OCI-M2 (cell line): ENCODE data around the gene CDK5.

Experiments used
- DNase-seq: peaks from one replicate; lab custom pipeline; 2025; ENCODE audit not compliant: unreplicated experiment; lab: John Stamatoyannopoulos, UW

Gene CDK5

GRCh38 chr7:151057506-151057988 lies at the start of gene CDK5:
Gene CDK5 (minus strand): TSS chr7:151057897. CDS start chr7:151057848, 49 bp downstream.
- DNase-seq: no peak

GRCh38 chr7:151104411-151105235 lies 46.9 kb upstream of the CDK5 start:
- no peak for DNase-seq

GRCh38 chr7:151103973-151104372 lies 46.3 kb upstream of the CDK5 start:
- no peak for DNase-seq

DNA sequence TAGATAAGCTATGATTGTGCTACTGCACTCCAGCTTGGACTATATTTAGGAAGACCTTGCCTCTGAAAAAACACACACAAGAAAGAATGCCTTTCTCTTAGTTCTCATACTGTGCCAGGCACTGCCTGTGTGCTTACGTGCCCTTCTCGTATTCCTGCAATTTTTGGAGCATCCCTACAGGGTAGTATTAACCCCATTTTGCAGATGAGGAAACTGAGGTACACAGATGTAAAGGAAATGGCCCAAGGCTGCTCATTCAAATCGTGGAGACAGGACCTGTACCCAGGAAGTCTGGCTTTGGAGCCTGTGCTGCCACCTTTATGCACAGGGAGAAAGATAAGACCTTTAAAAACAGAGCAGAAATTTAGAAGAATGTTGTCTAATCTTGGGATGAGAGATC lies 45.3 kb upstream of the CDK5 start:
- no peak for DNase-seq

DNA sequence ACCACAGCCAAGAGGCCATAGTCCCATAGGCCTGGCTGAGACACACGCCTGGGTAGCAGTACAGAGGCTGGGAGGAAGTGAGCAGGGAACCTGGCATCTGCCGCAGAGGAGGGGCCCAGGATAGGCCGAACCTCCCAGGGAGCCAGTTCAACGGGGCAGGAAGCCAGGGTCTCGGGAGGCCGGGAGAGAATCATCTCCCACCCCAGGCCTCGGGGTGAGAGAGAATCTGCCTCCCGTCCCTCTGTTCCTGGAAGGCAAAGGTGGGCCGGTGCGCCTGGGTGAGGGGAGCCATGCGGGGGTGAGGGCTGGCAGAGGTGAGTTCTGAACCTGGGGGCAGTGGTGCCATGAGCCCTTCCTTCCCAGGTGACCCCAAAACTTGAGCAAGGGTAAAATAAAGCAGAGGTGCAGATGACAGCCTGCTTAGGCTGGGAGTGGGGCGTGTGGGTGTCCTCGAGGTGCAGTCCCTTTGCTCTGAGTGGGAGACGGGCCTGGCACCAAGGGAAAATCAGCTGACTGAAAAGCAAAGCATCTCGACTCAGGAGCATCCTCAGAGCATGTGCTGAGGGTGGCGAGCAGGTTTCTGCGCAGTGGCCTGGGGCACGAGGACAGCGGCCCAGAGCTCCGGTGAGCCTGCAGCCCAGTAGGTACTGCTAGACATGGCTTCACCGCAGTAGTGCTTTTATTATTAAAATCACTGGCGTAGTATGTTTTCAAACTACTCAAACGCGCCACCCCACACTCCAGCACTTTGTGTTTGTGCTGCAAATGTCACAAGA lies 44.1 kb upstream of the CDK5 start:
- no peak for DNase-seq

GRCh38 chr7:151100921-151101320 lies 43.2 kb upstream of the CDK5 start:
- DNase-seq: no peak

GRCh38 chr7:151099486-151100211 lies 42.0 kb upstream of the CDK5 start:
- no peak for DNase-seq

GRCh38 chr7:151095828-151096475 lies 38.3 kb upstream of the CDK5 start:
- no peak for DNase-seq

DNA sequence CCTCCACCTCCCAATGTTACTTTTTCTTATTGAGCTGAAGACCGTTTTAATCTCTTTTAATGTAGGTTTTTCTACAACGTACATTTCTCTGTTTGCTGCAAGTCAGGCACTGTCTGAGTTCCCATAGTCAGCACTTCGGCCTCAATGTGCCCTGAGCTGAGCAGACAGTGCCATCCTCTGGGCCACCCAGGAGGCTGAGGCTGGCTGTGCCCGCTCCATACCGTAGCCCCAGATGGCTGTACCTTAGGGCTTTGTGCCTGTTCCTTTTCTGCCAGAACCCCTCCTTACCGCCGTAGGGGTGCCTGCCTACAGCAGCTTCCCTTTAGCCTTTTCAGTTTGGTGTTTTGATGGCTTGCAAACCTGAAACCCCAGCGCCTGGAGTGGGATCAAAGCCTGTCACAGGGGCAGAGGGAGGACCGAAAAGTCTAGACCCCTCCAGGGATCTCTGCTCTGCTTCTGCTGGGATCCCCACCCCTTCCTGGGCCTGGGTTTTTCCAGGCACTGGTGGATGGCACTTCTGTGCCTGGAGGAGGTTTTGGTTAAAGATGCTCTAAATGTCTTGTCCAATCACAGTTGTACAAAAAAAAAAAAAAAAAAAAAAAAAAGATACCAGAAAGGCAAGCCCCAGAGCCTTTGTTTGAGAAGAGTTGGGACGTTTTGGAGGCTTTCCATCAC lies 37.6 kb upstream of the CDK5 start:
- no peak for DNase-seq

GRCh38 chr7:151094675-151095074 lies 37.0 kb upstream of the CDK5 start:
- DNase-seq: no peak

GRCh38 chr7:151093748-151094147 lies 36.1 kb upstream of the CDK5 start:
- DNase-seq: no peak

DNA sequence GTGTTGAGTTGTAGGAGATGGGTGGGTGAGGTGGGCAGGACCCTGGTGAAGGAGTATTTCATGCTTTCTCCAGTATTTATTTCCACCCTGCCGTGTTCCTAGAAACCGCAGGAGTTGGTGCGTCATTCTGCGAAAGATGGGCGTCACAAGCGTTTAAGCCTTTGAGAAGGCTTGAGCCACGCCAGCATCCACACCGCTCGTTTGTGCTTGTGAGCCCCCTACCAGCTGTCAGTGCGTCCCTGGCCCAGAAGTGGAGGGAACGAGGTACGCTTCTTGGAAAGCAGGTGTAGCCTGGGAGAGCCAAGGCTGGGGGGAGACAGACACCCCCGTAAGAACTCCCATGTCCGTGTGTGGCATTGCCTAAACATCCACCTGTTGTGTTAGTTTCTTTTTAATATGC lies 34.3 kb upstream of the CDK5 start:
- DNase-seq: no peak

DNA sequence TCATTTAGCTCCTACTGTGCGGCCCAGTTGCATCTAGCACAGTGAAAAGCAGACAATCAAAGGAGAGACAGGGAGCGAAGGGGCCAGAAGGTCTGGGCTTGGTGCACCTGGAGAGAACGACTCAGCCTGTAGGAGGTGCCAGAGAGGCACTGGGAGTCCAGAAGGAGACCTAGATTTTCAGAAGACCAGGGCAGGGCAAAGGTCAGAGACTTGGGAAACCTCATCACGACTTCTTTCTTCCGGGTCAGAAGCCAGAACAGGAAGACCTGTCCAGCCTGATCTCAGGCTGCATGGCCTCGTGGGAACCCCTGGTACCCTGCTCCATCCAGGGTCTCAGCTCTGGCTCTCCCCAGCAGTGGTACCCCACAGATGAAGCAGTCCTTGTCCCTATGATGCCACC lies 33.7 kb upstream of the CDK5 start:
- no peak for DNase-seq

DNA sequence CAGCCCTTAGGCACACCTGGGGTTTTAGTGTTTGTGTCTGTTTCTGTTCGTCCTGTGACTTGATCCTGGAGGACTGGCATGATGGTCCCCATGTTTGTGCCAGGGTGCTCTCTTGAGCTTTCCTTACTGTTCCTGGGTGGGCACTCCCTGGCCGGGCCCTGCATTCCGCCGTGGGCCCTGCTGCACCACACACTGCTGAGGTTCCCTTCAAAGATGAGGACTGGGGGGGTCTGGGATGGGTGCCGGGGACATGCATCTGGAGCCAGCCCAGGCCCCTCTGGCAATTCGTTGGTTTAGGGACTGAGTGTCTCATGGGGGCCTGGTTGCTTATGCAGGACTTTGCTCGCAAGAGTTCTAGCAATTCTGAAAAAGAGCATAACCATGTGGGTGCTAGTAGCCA lies 33.3 kb upstream of the CDK5 start:
- DNase-seq: no peak

- DNase-seq: no peak
Observed at GRCh38 chr7:151089893-151090730, 32.4 kb upstream of the CDK5 start.

GRCh38 chr7:151088856-151089699 lies 31.4 kb upstream of the CDK5 start:
- DNase-seq: no peak

DNA sequence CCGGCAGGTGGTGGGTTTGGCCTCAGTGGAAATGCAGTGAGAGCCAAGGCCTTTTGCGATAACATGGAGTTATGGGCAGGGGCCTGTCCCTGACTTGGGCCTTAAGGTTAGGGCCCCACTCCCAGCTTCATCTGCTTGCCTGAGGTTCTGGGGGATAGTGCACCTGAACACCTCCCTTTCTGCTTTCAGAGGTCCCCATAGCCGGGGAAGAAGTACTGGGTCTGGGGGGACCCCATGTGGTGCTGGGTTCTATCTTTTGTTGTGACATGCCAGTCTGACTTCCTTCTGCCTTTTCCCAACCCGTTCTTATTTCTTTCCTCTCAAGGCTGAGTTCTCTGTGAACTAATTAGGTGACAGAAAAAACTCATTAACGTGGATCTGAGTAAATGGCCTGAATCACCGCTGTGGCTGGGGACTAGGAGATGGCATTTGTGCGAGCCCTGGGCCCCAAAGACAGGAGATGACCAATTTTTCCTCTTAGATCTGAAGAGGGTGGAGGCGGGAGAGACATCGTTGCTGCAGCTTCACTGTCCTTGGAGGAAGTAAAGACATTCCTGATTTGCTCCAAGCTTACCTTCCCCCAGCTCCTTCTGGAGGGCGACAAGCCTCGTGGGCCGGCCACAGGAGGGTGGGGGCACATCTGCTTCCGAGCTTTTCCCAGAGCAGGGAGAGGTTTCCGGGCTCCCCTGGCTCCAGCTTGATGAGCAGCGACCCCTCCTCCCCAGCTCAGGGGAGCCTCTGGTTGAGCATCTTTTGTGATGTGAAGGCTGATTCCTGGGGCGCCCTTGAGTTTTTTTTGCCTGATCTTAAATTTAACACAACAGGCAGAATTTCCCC lies 30.5 kb upstream of the CDK5 start:
- DNase-seq: no peak
